ENCODE results near the gene CTBP2.

The CTBP2 gene

GRCh38 chr10:125017547-125018298, 142.6 kb downstream of the CTBP2 start:
- H3K4me3 ChIP-seq (ENCODE audit: low read length), result no peak overlapping the region
- no peaks in the 10 kb centered on the region for H3K27me3 ChIP-seq (ENCODE audit: control insufficient read depth, insufficient read depth, low read length)
- no peaks in the 10 kb centered on the region for H3K36me3 ChIP-seq (ENCODE audit: control insufficient read depth, insufficient read depth, low read length)
- no peak overlapping the region for H3K9ac ChIP-seq (ENCODE audit: low read length)
- peaks cover 68% of the 10 kb centered on the region for H3K4me1 ChIP-seq (ENCODE audit: control insufficient read depth, insufficient read depth, low read length)
- H3K9me3 ChIP-seq (ENCODE audit: control insufficient read depth, low read length), result no peaks in the 10 kb centered on the region

DNA sequence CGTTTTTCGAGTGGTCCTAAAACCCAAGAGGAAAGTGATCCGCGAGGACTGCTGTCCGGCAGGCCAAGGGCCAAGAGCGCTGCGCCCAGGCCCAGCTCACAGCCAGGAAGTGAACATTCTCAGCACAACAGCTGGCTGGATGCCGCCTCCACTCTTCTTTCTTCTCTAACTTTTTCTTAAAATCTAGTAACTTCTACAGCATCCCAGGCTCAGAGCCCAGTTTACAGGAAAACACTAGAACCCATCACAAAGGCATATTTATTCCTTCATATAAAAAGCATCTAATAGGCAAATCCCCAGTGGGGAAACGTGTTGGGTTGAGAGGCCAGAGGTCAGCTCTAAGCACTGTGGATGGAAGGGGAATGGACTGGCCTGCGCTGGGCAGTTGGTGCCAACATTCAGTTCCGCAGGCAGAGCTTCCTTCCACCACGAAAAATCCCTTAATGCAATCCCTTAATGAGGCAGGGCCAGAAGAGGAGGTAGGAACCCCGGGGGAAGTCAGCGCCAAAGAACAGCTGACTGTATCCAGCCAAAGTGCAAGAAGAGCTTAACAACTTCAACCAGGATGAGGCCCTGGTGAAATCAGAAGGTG, 143.7 kb downstream of the CTBP2 start:
- no peaks in the 10 kb centered on the region for H3K36me3 ChIP-seq (ENCODE audit: control insufficient read depth, insufficient read depth, low read length)
- H3K27me3 ChIP-seq (ENCODE audit: control insufficient read depth, insufficient read depth, low read length), result no peaks in the 10 kb centered on the region
- H3K9ac ChIP-seq (ENCODE audit: low read length), result no peak overlapping the region
- peaks cover 65% of the 10 kb centered on the region for H3K4me1 ChIP-seq (ENCODE audit: control insufficient read depth, insufficient read depth, low read length)
- H3K9me3 ChIP-seq (ENCODE audit: control insufficient read depth, low read length), result no peaks in the 10 kb centered on the region
- H3K4me3 ChIP-seq (ENCODE audit: low read length), result no peak overlapping the region

DNA sequence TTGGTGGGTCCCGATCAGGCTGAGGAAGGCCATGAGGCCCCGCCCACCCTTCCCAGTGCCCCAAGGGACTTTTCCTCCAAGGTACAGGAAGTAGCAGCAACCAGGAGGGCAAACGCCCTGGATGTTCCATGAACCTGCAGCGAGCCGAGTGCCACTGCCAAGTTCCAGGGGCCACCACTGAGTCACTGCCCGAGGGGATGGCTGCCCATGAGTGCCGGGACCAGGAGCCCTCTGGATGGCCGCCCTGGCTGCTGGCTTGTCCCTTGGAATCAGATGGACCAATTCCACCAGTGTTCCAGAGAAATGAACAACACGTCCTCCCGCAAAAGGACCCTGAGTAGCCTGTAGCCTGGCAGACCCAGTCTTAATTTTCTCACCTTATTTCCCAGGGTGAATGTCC, 144.2 kb downstream of the CTBP2 start:
- no peaks in the 10 kb centered on the region for H3K27me3 ChIP-seq (ENCODE audit: control insufficient read depth, insufficient read depth, low read length)
- H3K4me3 ChIP-seq (ENCODE audit: low read length), result no peak overlapping the region
- H3K36me3 ChIP-seq (ENCODE audit: control insufficient read depth, insufficient read depth, low read length), result no peaks in the 10 kb centered on the region
- no peaks in the 10 kb centered on the region for H3K9me3 ChIP-seq (ENCODE audit: control insufficient read depth, low read length)
- H3K9ac ChIP-seq (ENCODE audit: low read length), result no peak overlapping the region
- H3K4me1 ChIP-seq (ENCODE audit: control insufficient read depth, insufficient read depth, low read length), result peaks cover 65% of the 10 kb centered on the region

GRCh38 chr10:125015356-125015944, 144.9 kb downstream of the CTBP2 start:
- no peaks in the 10 kb centered on the region for H3K9me3 ChIP-seq (ENCODE audit: control insufficient read depth, low read length)
- no peak overlapping the region for H3K9ac ChIP-seq (ENCODE audit: low read length)
- no peaks in the 10 kb centered on the region for H3K36me3 ChIP-seq (ENCODE audit: control insufficient read depth, insufficient read depth, low read length)
- H3K4me1 ChIP-seq (ENCODE audit: control insufficient read depth, insufficient read depth, low read length), result peaks cover 66% of the 10 kb centered on the region
- H3K4me3 ChIP-seq (ENCODE audit: low read length), result no peak overlapping the region
- no peaks in the 10 kb centered on the region for H3K27me3 ChIP-seq (ENCODE audit: control insufficient read depth, insufficient read depth, low read length)

DNA sequence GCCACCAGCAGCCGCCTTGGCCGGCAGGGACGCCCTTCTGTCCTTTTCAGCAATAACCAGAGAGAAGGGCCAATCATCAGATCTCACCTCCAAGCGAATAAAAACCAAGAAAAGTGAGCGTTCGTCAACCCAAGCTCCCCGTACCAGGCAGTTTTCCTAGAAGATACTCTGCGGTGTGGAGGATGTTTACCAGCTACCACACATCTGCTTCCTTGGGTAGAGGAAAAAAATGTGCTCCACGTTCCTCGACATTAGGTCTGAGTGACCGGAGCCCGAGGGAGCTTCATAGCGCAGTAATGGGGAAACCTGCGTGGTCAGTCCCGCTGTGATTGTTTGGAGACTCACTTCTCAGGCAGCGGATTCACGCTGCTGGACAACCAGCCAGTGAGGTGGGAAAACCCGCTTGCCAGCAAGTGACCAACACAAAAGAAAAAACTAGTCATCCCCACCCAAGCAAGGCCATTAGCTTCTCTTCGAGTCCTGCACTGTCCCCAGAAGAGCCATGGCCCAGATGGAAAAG, 145.5 kb downstream of the CTBP2 start:
- Histone ChIP-seq H3K27me3 (ENCODE audit: control insufficient read depth, insufficient read depth, low read length) (no peaks in the 10 kb centered on the region), H3K36me3 (ENCODE audit: control insufficient read depth, insufficient read depth, low read length) (no peaks in the 10 kb centered on the region), H3K4me1 (ENCODE audit: control insufficient read depth, insufficient read depth, low read length) (peaks cover 69% of the 10 kb centered on the region), H3K9me3 (ENCODE audit: control insufficient read depth, low read length) (no peaks in the 10 kb centered on the region), H3K4me3 (ENCODE audit: low read length) (no peak overlapping the region), H3K9ac (ENCODE audit: low read length) (no peak overlapping the region)

- peaks cover 75% of the 10 kb centered on the region for H3K4me1 ChIP-seq (ENCODE audit: control insufficient read depth, insufficient read depth, low read length)
- H3K4me3 ChIP-seq (ENCODE audit: low read length), result no peak overlapping the region
- peaks cover 4% of the 10 kb centered on the region for H3K36me3 ChIP-seq (ENCODE audit: control insufficient read depth, insufficient read depth, low read length)
- H3K9ac ChIP-seq (ENCODE audit: low read length), result no peak overlapping the region
- no peaks in the 10 kb centered on the region for H3K27me3 ChIP-seq (ENCODE audit: control insufficient read depth, insufficient read depth, low read length)
- H3K9me3 ChIP-seq (ENCODE audit: control insufficient read depth, low read length), result no peaks in the 10 kb centered on the region
These were observed 146.1 kb downstream of the CTBP2 start for GRCh38 chr10:125014086-125014830.

- H3K4me3 ChIP-seq (ENCODE audit: low read length), result no peak overlapping the region
- H3K36me3 ChIP-seq (ENCODE audit: control insufficient read depth, insufficient read depth, low read length), result peaks cover 4% of the 10 kb centered on the region
- H3K4me1 ChIP-seq (ENCODE audit: control insufficient read depth, insufficient read depth, low read length), result peaks cover 76% of the 10 kb centered on the region
- H3K9me3 ChIP-seq (ENCODE audit: control insufficient read depth, low read length), result no peaks in the 10 kb centered on the region
- H3K27me3 ChIP-seq (ENCODE audit: control insufficient read depth, insufficient read depth, low read length), result no peaks in the 10 kb centered on the region
- no peak overlapping the region for H3K9ac ChIP-seq (ENCODE audit: low read length)
These were observed 146.9 kb downstream of the CTBP2 start for GRCh38 chr10:125013529-125013872.

DNA sequence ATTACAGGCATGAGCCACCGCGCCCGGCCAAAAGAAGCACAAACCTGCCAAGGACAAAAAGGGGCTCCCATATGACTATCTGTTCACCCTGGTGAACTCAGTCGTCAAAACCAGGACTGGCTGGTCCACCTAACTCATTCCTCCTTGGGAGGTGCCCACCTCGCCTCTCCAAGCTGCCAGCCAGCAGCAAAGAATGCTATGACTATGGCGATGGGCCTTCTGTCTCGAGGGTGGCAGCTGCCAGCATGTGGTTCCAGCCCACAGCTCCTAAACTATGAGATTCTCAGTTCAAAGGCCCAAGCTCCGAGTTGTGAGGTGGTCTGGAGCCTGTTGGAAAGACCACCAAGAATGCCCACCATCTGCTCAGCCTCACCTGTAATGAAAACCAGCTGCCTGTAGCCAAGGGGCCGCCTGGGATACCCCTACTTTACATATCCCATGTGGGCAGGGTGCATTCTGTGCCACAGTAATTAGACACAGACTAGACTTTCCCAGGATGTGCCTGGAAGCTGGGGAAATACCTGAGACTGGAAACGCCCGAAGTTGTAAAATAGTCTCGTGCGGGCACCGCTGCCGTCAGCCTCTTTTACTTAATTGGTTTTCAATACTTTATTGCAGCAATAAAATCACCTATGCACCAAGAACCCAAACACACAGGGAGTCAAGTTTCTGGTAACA, 147.4 kb downstream of the CTBP2 start:
- peaks cover 4% of the 10 kb centered on the region for H3K36me3 ChIP-seq (ENCODE audit: control insufficient read depth, insufficient read depth, low read length)
- no peaks in the 10 kb centered on the region for H3K9me3 ChIP-seq (ENCODE audit: control insufficient read depth, low read length)
- H3K27me3 ChIP-seq (ENCODE audit: control insufficient read depth, insufficient read depth, low read length), result no peaks in the 10 kb centered on the region
- H3K4me3 ChIP-seq (ENCODE audit: low read length), result no peak overlapping the region
- peaks cover 80% of the 10 kb centered on the region for H3K4me1 ChIP-seq (ENCODE audit: control insufficient read depth, insufficient read depth, low read length)
- H3K9ac ChIP-seq (ENCODE audit: low read length), result no peak overlapping the region

DNA sequence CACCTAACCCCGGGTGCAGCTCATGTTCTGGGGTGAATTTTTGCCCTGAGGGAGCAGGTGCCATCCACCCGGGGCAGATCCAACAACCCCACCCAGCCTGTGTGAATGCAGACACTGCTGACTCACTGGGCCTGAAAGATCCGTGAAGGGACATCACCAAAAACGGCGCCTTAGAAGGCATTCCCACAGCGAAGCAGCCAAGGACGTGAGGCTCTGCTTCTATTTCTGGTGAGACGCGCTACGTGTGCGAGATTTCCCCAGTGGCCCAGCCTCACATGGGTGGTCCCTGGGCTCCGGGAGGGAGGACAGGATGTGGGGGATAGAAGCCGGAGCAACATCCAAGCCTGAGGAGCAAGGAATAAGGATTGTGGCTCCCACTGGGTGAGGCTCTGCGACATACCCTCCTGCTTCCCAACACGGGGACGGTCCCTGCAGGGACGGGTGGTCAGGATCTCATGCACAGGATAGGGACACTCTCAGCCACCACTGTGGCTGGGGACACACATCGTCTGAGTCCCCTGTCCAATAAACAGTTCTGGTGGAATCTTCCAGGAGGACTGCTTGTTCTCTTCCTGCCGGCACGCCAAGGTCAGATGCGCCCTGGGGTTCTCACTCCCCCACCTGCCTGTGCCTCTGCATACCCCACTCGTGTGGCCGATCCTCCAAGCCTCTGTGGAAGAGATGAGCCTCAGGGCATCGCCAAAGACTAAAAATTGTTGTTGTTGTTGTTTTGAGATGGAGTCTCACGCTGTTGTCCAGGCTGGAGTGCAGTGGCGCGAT, 148.2 kb downstream of the CTBP2 start:
- H3K27me3 ChIP-seq (ENCODE audit: control insufficient read depth, insufficient read depth, low read length), result no peaks in the 10 kb centered on the region
- peaks cover 4% of the 10 kb centered on the region for H3K36me3 ChIP-seq (ENCODE audit: control insufficient read depth, insufficient read depth, low read length)
- H3K4me1 ChIP-seq (ENCODE audit: control insufficient read depth, insufficient read depth, low read length), result peaks cover 80% of the 10 kb centered on the region
- H3K9me3 ChIP-seq (ENCODE audit: control insufficient read depth, low read length), result no peaks in the 10 kb centered on the region
- H3K9ac ChIP-seq (ENCODE audit: low read length), result no peak overlapping the region
- no peak overlapping the region for H3K4me3 ChIP-seq (ENCODE audit: low read length)

GRCh38 chr10:125011171-125011925, 149.0 kb downstream of the CTBP2 start:
- Histone ChIP-seq H3K9ac (ENCODE audit: low read length) (peak overlapping the region; percentile 20), H3K4me1 (ENCODE audit: control insufficient read depth, insufficient read depth, low read length) (peaks cover 80% of the 10 kb centered on the region), H3K9me3 (ENCODE audit: control insufficient read depth, low read length) (no peaks in the 10 kb centered on the region), H3K27me3 (ENCODE audit: control insufficient read depth, insufficient read depth, low read length) (no peaks in the 10 kb centered on the region), H3K36me3 (ENCODE audit: control insufficient read depth, insufficient read depth, low read length) (peaks cover 4% of the 10 kb centered on the region), H3K4me3 (ENCODE audit: low read length) (no peak overlapping the region)

Measured in mucosa of stomach (tissue), 1 donor.